Fibroblast of upper back skin (primary cell): Measurements from ENCODE around the gene FAM181B.
"Not testable (repeated sequence)": the region's sequence is repeated elsewhere in the genome, so short reads cannot be mapped to it uniquely, and the experiment has no call there.

ENCODE experiments used
- DNase-seq: peaks from one replicate; pipeline ENCODE4 v3.0.0-alpha.2; 2013

The FAM181B gene

DNA sequence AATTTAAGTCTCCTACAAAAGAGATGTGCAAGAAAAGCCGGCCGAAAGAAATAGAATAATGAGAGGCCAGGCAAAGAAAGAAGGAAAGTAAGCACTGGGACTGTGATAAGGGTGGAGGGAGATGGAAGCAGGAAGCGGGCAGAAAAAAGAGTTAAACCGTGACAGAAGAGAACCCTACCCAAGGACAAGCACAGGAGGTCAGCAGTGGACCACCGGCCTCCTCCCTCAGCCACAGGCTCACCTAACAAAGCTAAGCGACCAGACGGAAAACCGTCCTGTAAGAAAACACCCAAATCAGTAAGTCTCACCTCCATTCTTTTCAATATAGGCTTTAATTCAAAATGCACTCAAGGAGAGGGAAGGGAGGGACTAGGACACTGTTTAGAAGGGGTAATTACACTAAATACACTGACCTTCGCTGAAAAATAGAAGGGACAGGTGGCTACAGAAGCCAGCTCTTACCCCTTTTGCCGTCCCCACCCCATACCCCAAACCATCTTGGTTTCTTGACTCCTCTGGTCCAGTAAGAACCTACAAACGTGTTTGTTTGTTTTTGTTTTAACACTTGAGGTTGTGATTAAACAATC is 1.9 kb downstream of the FAM181B start:
- no peak for DNase-seq

DNA sequence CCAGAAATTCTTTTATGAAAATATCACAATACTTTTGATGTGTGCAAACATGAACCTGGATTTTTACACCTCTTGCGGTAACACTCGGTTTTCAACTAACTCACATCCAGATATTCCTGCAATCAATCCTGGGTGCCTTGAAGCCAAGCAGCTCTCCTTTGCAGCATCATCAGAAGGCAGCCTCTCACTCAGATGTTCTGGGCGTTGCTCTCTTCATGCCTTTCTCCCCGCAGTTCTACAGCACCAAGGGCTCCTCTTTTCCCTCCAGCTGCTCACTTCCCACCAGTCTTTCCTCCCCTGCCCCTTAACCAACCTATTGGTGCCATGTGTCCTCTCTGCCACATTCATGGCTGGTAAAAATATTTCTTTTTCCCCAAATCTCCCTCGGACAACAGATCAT is 2.9 kb downstream of the FAM181B start:
- DNase-seq, result no peak

DNA sequence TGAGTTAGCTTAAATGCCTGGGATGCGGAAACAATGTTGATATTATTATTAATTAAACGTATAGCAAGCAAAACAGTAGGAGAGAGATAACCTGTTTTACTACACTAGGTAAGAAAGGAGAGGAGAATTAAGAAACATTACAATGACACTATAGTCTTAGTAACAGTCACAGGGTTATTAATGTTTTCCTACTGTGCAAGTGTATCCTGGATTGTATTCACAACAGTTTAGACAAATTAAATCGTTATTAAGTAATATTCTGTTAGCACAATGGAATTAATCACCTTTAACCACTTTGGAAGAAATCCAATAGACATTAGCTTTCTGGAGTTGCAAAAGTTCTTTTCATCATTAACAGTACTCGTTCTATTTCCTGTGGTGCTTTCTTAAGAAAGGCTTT is 3.4 kb downstream of the FAM181B start:
- DNase-seq, result no peak

DNA sequence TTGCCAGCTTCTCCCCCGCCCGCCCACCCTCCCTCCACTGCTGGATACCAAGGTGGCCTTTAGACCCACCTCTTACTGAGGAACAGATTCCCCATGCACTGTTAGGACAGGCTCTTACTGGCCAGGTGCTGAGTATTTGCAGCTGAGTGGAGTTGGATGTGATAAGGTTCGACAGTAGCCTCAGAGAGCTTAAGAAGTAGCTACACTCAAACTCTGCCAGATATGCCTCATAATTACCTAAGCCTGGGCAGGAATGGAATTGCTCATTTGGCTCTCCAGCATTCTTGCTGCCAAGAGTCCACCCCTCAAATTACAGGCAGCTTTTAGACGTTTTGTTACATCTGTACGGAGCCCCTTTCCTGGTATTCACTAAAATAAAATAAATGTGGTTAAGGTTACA is 9.6 kb downstream of the FAM181B start:
- DNase-seq, result no peak

DNA sequence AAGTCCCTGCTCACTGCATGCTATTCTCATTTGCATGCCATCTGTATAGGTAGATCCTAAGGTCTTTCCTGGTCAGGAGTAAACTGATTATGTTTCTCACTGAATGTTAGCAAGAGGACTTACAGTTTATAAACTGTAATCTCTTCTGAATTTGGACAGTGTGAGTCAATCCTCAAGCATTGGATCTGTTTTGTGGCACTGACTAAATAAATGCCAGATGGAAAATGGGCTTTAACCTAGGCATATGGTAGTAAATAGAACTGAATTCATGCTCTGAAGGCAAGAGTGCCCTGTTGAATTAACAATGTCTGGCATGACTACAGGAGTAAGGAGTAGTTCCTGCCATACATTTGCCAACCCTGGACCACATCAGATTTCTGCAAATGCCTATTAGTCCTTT is 11.4 kb downstream of the FAM181B start:
- DNase-seq, result peak; percentile 3

DNA sequence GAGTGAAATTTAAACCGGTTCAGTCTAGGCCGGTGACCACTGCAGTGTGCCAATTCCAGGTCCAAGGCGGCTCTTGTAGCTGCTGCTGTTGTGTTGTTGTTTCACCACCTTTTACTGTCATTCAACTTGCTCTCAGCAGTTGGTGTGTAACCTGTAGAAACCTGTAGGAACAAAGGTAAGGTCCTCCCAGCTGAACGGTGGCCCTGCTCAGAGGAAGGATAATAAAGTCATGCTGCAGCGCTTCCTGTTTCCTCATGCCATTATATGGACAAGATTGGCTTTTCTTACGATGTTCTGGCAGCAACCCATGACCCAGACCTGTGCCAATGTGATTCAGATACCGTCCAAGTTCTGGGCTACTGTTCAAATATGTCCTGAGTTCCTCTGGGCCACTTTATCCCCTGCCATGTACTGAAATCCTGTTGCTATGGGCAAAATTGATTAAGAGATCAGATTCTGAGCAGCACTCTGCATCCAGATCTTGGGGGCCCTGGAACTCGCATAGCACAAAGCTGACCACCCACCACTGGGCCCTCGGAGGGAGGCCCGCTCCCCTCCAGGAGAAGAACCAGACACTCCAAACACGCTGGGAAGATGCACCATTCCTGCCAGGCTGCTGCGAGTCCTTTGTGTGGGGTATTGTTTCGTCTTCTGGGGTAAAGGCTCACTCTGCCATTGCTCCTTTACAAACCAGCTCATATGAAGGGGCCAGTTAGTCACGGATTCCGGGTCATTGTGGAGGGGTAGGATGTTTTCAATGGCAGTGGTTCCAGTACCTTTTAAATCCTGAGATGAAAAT is 13.2 kb downstream of the FAM181B start:
- DNase-seq, result no peak

DNA sequence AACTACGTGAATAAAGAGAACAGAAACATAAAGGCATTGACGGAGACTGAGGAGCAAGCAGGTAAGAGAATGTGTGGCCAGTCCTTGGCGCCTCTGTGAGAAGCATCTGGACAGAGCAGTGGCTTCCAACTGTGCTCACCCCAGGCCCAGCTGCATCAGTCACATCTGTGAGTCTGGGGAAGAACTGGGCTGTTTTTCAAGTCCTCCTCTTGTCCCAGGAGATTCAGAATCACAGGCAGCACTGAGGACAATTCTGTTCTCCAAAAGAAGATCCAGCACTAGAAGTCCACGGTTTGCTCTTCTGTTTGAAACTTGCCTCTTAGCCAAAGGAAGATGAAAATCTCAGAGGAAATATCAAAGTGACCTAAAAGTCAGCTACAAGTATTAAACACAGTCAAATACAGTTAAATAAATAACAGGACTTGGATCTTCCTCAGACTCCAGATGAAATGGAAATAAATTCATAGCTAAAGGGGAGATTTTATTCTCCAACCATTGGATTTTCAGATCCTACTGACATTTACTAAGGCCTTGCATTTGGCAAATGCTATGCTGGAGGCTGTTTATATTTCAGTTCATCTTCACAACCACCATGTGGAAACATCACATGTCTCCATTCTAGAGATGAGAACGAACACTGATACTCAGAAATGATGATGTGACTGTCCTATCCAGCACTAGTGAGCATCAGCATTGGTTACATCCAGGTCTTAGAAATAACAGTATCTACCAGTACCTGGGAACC is 14.1 kb downstream of the FAM181B start:
- no peak for DNase-seq

DNA sequence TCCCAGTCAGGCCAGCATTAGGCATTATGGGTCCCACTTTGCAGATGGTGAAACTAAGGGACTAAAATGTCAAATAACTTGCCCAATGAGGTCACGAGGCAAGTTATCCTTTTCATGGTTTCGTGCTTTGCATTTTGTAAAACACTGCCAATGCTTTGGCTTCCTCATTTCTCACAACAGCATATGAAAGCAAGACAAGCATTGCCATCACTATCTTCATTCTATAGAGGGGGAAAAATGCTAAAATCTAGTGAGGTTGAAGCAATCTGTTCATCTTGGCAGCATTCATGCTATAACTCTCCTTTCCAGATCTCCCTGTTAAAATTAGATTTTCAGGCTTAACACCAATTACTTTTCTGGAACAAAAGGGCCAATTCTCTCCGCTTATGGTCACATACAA is 14.8 kb downstream of the FAM181B start:
- no peak for DNase-seq

DNA sequence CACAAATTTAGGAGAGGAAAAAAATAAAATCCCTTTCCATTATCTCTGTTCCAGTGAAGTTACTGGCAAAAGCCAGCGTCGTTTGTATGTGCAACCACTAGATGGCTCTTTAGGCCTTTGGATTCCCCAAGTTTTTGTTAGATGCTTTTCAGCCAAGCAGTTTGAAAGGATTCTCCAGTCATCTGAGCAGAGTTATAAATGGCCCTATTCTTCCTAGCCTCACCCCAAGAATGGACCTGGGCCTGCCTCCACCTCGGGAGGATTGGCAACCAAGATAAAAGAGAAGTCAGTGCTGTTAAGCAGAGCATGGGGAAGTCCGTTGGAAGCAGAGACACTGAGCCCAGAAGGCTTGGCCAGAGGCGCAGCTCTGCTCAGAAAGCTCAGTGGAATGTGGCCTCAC is 15.4 kb downstream of the FAM181B start:
- peak; percentile 39 for DNase-seq

DNA sequence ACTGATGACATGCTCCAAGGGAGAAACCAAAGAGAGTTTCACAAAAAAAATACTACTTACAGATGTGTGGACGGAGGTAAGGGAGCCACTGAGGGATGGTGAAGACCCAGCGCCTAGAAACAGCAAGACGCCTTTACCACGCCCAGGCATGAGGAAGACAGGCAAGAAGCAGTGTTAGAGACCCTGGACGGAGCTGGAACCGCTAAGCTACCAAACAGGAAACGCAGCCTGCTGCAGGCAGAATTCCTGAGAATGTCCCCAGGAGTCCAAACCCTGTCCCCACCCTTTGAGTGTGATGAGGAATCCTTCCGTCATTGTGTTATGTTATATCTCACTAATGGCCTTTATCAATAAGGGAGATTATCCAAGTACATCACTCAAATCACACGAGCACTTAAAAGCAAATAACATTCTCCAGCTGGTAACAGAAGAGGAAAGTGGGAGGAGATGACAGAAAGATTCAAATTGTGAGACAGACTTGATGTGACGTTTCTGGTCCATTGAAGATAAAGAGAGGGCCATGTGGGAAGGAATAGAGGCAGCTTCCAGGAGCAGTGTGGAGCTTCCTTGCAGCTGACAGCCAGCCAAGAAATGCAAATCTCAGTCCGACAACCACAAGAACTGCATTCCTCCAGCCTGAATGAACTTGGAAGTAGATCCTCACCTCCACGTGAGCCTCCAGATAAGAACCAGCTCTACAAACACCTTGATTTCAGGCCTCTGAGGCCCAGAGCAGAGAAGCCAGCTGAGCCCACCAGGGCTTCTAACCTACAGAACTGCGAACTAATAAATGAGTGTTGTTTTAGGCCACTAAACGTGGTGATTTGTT is 19.1 kb downstream of the FAM181B start:
- DNase-seq, result peak; percentile 9

DNA sequence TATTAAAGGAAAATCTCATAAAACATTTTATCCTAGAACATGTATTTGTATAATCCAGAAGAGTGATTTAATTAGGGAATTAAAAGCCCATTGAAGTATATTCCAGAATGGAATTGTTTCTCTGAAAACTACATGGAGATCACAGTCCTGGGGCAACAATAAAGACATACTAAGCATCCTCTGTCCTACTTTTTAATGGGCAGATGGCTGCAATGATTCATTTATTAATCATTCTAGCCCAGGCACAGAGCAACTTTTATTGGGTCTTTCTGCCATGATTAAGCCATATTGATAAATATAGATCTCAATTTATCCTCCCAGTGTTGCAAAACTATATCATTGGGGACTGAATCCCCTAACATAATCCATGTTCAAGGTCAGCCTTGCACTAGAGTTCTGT is 22.0 kb downstream of the FAM181B start:
- DNase-seq, result no peak

DNA sequence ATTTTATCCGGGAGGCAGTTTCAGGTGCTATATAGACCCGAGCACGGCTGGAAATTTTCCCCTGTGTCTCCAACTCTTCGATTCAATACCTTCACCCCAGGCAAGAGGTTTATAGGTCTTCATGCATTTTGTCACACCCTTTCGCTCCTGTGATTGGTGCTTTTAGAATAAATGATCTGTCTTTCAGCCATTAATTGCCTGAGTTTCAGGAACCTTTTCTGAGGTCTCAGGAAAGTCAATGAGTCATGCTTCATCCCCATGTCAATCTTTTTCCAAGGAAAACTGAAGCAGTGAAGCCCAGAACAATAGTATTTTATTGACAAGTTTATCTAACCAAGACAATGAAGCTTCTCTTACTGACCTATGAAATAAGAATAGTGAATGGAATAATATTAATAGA is 29.9 kb downstream of the FAM181B start:
- no peak for DNase-seq

DNA sequence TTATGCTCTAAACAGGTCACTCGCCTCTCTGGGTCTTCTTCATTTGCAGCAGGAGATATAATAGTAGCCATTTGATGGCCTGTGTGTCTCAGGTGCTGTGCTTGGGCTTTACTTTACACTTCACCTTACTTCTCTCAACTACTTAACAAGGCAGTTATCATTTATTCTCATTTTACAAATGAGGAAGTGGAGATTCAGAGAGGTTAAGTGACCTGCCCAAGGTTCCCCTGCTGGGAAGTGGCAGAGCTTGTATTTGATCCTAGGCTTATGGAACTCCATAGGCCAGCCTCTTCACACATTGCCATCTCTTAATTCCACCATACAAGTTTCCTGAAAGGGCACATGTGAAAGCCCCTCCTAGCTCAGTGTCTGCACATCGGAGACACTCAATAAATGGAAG is 30.4 kb downstream of the FAM181B start:
- DNase-seq, result no peak

DNA sequence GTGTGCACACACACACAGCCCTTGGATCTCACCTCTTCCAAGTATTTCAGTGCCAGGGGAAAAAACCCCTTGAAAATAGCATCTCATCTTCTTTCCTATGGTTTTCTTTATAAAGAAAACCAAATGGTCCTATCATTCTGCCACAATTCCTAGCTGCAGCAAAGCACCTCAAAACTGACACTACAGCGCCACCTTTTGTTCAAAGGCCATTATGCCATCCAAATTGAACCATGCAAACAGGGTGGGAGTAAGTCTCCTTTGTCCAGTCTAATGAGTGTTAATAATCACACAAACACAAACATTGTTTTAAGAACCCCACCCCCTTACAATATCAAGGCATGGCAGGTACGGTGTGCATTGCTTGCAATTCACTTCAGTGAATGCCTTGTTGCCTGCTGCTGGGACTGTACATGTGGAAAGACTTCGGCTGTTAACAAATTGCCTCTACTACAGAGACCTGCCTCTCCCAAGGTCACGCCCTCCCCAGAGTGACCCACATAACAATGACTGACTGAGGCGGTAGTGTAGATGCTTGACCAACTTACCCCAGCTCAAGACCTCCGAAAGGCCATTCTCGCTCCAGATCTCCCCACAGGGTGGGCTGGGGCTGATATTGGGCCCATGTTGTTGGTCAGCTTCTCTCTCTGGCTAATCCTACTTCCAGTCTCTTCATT is 31.7 kb downstream of the FAM181B start:
- peak; percentile 31 for DNase-seq

DNA sequence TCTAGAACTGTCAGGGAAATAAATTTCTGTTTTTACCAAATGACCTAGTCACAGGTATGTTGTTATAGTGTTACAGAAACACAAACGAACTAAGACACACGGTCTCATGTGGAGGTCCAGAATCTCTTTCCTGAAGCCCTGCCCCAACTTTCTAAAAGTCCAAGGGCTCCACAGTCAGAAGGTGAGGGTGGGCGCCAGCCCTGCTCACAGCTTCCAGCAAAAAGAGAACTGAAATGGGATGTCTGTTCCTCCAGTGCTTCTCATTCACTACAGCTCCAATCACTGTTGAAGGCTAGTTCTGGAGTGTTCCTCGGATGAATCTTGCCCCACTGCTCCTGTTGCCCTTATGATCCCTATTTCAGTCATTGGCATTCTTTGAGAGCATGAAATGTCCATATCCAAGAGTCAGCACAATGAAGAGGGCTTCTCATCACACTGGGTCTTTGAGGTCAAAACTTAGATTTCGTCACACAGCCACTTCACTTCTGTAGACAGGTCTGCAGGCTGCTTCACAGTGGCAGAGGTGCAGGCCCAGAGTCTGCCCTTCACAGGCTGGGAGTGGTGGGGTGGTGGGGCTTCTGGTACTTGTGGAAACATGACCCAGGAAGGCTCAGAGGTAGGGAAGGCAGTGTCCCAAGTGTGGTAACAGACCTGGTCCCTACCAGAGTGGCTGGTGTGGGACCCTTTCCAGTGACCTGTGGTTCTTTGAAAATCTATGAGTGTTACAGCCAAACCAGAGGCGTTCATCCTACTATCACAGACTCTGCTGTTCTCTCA is 34.9 kb downstream of the FAM181B start:
- no peak for DNase-seq

DNA sequence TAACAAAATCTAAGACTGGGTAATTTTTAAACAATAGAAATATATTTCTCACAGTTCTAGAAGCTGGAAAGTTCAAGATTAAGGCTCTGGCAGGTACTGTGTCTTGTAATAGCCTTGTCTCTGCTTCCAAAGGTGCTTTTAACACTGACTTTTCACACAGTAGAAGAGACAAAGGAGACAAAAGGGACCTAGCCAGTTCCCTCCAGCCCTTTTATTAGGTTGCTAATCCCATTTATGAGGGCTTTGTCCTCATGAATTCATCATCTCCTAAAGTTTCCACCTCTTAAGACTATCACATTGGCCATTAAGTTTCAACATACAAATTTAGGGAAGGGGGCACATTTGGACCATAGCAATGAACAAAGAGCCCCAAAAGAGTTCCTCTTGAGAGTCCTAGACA is 40.7 kb downstream of the FAM181B start:
- DNase-seq, result no peak

DNA sequence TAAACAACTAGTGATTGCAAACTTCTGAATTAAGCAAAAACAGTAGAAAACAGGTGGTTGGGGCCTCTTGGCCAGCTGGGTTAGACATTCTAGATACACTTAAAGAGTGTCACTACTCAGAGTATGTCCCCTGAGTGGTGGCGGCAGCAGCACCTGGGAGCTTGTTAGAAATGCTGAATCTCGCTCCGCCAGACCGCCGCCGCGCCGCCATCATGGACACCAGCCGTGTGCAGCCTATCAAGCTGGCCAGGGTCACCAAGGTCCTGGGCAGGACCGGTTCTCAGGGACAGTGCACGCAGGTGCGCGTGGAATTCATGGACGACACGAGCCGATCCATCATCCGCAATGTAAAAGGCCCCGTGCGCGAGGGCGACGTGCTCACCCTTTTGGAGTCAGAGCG is 44.3 kb downstream of the FAM181B start:
- DNase-seq, result not testable (repeated sequence)

DNA sequence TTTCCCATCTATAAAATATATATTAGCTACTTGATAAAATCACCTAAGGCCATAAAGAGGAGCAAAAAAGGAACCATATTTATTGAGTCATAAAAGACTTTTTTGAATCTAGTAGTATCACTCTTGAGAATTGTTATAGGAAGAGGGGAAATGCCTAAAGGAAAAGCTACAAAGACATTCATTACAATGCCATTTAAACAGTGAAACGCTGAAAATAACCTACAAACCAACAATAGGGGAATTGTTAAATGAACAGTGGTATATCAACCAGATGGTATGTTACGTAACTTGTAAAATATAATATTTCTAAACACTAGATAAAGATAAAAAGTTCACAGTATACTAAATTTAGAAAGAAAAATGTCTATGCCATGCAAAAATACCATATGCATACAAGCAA is 47.5 kb downstream of the FAM181B start:
- DNase-seq, result no peak

DNA sequence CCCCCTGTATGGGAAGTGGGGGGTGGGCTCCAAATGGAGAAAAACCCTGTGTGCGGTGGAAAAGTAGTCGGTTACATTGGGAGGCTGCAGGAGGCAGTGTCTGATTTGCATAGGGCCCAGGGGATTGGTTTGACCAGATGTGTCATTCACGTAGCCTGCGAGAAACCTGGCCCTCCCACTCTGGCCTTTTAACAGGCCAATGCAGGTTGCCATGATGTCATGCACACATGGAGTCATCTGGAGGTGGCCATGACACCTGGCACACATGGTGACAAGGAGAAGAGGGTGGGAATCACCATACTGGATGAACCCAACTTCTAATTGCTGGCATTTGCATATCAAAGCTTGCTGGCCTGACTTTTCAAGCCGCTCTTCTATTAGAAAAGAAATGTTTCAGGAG is 50.6 kb downstream of the FAM181B start:
- no peak for DNase-seq

DNA sequence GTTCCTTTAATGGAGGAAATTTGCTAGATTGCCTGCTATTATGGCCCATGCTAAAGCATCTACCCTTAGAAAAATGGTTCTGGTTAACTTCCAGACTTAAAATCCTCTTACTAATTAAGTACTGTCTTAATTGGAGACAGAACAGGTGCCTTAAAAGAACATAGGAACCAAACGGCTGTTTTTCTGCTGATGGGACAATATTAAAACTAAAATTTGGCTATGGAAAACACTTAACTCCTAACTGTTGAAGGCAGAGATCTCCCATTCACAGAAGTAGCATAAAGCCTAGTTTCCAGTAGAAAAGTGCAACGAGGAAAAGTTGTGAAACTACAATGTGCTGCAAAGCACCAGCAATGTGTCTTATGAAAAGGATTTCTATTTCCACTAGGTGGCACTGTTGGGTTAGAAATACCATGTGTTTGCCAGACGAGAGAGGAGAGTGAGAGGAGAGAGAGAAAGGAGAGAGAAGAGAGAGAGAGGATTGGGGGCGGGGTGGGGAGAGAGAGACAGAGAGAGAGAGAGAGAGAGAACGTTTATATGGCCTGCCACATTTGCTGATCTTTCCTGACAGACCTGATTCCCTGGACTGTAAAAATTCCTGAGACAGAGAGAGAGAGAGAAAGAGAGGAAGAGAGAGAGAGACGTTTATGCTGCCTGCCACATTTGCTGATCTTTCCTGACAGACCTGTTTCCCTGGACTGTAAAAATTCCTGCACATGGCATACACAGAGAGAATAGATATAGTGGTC is 51.5 kb downstream of the FAM181B start:
- DNase-seq, result peak; percentile 62

DNA sequence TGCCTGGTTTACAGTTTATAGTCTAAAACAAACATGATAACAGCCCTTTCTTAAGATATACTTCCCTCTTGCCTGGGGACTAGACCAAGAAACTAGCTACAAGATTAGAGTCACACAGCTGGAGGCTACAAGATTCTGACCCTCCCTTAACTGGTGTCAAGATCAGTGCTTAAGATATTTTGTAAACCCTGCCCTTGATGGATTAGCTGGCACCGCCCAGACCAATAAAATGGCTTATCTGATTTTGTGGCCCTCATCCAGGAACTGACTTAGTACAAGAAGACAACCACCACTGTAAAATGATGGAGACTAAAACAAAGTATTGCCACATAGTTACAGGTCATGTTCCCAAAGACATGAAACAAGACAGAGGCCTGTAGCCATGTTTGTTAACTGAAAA is 53.4 kb downstream of the FAM181B start:
- DNase-seq, result no peak
